WERI-Rb-1 (cell line): ENCODE measurements around the gene RBM33.
A peak's percentile ranks its signal among the peaks of the same experiment; 100 is the strongest.

Experiments used
- DNase-seq: peaks from one replicate; pipeline ENCODE4 v3.0.0-alpha.2; 2020
- H3K27ac ChIP-seq: fragments of 250-450 bp; sonication (Bioruptor Pico); 2 replicates; pipeline ENCODE4 v1.5.1; 2020; ENCODE audit warnings: mild to moderate bottlenecking, moderate library complexity
- H3K27me3 ChIP-seq: fragments of 250-450 bp; sonication (Bioruptor Pico); 2 replicates; pipeline ENCODE4 v1.5.1; 2021; ENCODE audit warnings: mild to moderate bottlenecking, low read depth, moderate library complexity; ENCODE audit not compliant: insufficient read depth, severe bottlenecking
- H3K36me3 ChIP-seq: fragments of 250-450 bp; sonication (Bioruptor Pico); 2 replicates; pipeline ENCODE4 v1.5.1; 2020; ENCODE audit warnings: mild to moderate bottlenecking, moderate library complexity
- H3K4me3 ChIP-seq: 2 replicates; pipeline ENCODE4 v1.5.1; 2011; ENCODE audit warnings: low read depth, mild to moderate bottlenecking, control low read depth, low read length
- H3K9me3 ChIP-seq: fragments of 250-450 bp; sonication (Bioruptor Pico); 2 replicates; pipeline ENCODE4 v1.5.1; 2021; ENCODE audit warnings: mild to moderate bottlenecking, moderate library complexity; ENCODE audit not compliant: severe bottlenecking
- CTCF ChIP-seq: IDR thresholded peaks from 2 replicates; pipeline ENCODE4 v1.5.1; 2011; ENCODE audit warnings: low read depth, mild to moderate bottlenecking, control low read depth, inconsistent platforms, low read length

RBM33 gene

GRCh38 chr7:155637155-155637554, 7.3 kb upstream of the RBM33 start:
- H3K4me3 ChIP-seq = no peak overlapping the region
- DNase-seq = no peak
- no peak overlapping the region for H3K27ac ChIP-seq
- peaks cover 24% of the 10 kb centered on the region for H3K36me3 ChIP-seq
- H3K9me3 ChIP-seq = peaks cover 26% of the 10 kb centered on the region
- no peaks in the 10 kb centered on the region for H3K27me3 ChIP-seq
- TF ChIP-seq CTCF = no peak

- Histone ChIP-seq H3K4me3 (no peak overlapping the region), H3K9me3 (peaks cover 26% of the 10 kb centered on the region), H3K27ac (no peak overlapping the region), H3K36me3 (peaks cover 30% of the 10 kb centered on the region), H3K27me3 (no peaks in the 10 kb centered on the region)
- DNase-seq = no peak
- TF ChIP-seq CTCF = no peak
Observed at GRCh38 chr7:155638366-155638765, 6.1 kb upstream of the RBM33 start.

- H3K27me3 ChIP-seq = no peaks in the 10 kb centered on the region
- H3K36me3 ChIP-seq = peaks cover 41% of the 10 kb centered on the region
- TF ChIP-seq CTCF = no peak
- H3K9me3 ChIP-seq = peaks cover 26% of the 10 kb centered on the region
- no peak overlapping the region for H3K4me3 ChIP-seq
- no peak for DNase-seq
- no peak overlapping the region for H3K27ac ChIP-seq
Observed at GRCh38 chr7:155639958-155640520, 4.4 kb upstream of the RBM33 start.

GRCh38 chr7:155640629-155641028, 3.8 kb upstream of the RBM33 start:
- no peak for DNase-seq
- H3K36me3 ChIP-seq = peaks cover 41% of the 10 kb centered on the region

GRCh38 chr7:155643804-155644177, 670 bp upstream of the RBM33 start:
- no peak for TF ChIP-seq CTCF
- Histone ChIP-seq H3K9me3 (peaks cover 11% of the 10 kb centered on the region), H3K4me3 (peak overlapping the region; percentile 77), H3K36me3 (peaks cover 67% of the 10 kb centered on the region), H3K27me3 (no peaks in the 10 kb centered on the region), H3K27ac (peak overlapping the region; percentile 96)
- DNase-seq = no peak

More at GRCh38 chr7:155640629-155641028, 3.8 kb upstream of the RBM33 start:
- Histone ChIP-seq H3K27ac (no peak overlapping the region), H3K4me3 (no peak overlapping the region), H3K9me3 (peaks cover 26% of the 10 kb centered on the region), H3K27me3 (no peaks in the 10 kb centered on the region)
- TF ChIP-seq CTCF = no peak

GRCh38 chr7:155644971-155645509, 579 bp downstream of the RBM33 start:
- Histone ChIP-seq H3K4me3 (peak overlapping the region; percentile 77), H3K27me3 (no peaks in the 10 kb centered on the region), H3K9me3 (peaks cover 8% of the 10 kb centered on the region), H3K27ac (peak overlapping the region; percentile 96), H3K36me3 (peaks cover 64% of the 10 kb centered on the region)
- TF ChIP-seq CTCF = no peak
- peak; percentile 37 for DNase-seq
